ENCODE measurements around the gene SCG3.

GRCh38 chr15:51759557-51760070 is 78.3 kb downstream of the SCG3 start:
- TF ChIP-seq CTCF (IDR thresholded peaks at IDR 0.05) (no peak), POLR2A (IDR thresholded peaks at IDR 0.05) (no peak)
